ENCODE data around the gene TEX22. TPM values are rescaled to one million over a fixed set of nuclear protein-coding genes. Genes with fewer than 3 reads are reported as not detected.

Gene TEX22
- total RNA-seq, 1 donor from 2014 or later, result 0.60 TPM

DNA sequence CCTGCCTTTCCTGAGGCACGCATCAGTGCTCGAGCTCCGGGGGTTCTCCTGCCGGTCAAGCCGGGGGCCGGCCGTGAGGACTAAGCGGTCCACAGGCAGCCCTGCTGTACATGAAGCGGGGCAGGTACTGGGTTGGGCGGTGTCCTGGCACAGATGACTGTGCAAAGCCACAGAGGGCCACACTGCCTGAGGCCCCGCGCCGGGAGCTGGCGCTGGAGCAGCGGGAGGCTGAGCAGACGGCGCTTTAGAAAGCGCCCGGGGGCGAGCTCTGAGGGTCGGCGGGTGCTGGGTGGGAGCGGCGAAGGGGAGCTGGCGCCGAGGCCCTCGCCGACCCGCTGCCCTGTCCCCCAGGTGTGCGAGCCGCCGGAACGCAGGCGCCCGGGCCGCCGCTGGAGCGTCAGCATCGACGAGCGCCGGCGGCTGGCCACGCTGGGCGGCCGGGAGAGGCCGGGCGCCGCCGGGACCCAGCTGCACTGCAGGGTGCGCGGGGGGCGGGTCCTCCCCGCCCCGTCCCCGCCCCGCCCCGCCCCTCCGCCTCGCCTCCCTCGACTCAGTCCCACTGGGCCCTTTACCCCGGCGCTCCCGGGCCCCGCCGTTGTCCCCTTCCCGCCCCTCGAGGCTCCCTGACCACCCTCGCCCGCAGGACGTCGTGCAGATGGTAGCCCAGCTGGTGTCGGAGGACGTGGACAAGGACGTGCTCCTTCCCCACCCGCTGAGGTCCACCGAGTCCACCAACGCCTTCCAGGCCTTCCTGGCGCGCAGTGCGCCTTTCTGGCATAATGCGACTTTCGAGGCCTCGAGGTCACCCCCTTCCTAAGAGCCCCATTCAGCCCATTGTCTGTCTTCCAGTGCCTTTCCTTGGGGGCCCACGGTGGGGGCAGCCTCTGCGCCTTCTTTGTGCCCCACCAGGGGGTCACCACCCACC is 12.9 kb downstream of the TEX22 start:
- TF ChIP-seq CTCF (IDR thresholded peaks at IDR 0.05), result no peak
- Mint-ChIP-seq H3K9me3 (ENCODE audit: low read depth) (no peaks in the 10 kb centered on the region), H3K27ac (ENCODE audit: unreplicated experiment) (no peak overlapping the region), H3K4me1 (ENCODE audit: low read depth) (peaks cover 12% of the 10 kb centered on the region), H3K27me3 (ENCODE audit: low read depth) (no peaks in the 10 kb centered on the region), H3K4me3 (ENCODE audit: unreplicated experiment) (peak overlapping the region; percentile 56), H3K36me3 (ENCODE audit: low read depth) (no peaks in the 10 kb centered on the region)
- no peak for DNase-seq (ENCODE audit: low spot score)

GRCh38 chr14:105411985-105412770 is 13.8 kb downstream of the TEX22 start:
- Mint-ChIP-seq H3K36me3 (ENCODE audit: low read depth) (no peaks in the 10 kb centered on the region), H3K9me3 (ENCODE audit: low read depth) (no peaks in the 10 kb centered on the region), H3K4me3 (ENCODE audit: unreplicated experiment) (peak overlapping the region; percentile 52), H3K27ac (ENCODE audit: unreplicated experiment) (no peak overlapping the region), H3K4me1 (ENCODE audit: low read depth) (peaks cover 14% of the 10 kb centered on the region), H3K27me3 (ENCODE audit: low read depth) (no peaks in the 10 kb centered on the region)
- DNase-seq (ENCODE audit: low spot score), result no peak
- no peak for TF ChIP-seq CTCF (IDR thresholded peaks at IDR 0.05)

DNA sequence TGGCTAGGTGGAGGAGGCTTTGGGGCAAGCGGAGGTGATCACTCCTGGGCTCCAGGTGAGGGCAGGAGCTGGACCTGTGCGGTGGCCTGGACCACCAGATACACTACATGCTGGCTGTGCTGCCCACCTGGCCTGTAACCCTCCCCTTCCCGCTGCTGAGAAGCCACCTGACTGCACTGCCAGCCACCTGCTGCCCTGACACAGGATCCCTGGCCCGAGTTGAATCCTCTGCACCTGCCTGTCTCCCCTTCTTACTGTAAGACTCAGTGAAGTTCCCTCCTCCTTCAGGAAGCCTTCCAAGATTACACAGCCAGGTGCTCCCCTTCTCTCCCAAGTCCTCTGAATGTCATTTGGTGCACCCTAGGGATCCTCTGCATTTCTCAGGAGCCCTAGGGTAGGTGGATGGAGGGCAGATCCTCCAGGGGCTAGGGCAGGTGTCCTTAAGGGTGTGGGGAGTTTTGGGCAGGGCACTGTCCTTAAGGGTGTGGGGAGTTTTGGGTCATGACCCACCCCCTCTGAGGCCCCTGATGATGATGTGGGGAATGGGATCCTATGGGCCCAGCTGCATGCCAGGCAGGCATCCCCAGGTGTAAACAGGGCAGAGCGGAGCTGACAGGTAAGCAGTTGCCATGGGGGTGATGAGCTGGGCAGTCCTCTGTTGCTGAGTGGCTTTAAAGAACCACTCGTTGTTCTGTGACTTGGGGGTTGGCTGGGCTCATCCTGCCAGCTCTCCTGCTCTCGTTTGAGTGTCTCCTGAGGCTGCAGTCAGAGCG is 14.6 kb downstream of the TEX22 start:
- no peak for TF ChIP-seq CTCF (IDR thresholded peaks at IDR 0.05)
- Mint-ChIP-seq H3K9me3 (ENCODE audit: low read depth) (no peaks in the 10 kb centered on the region), H3K36me3 (ENCODE audit: low read depth) (no peaks in the 10 kb centered on the region), H3K4me3 (ENCODE audit: unreplicated experiment) (no peak overlapping the region), H3K4me1 (ENCODE audit: low read depth) (peaks cover 14% of the 10 kb centered on the region), H3K27ac (ENCODE audit: unreplicated experiment) (no peak overlapping the region), H3K27me3 (ENCODE audit: low read depth) (no peaks in the 10 kb centered on the region)
- DNase-seq (ENCODE audit: low spot score), result no peak

GRCh38 chr14:105413544-105413886 is 15.2 kb downstream of the TEX22 start:
- no peaks in the 10 kb centered on the region for H3K9me3 Mint-ChIP-seq (ENCODE audit: low read depth)
- peaks cover 16% of the 10 kb centered on the region for H3K4me1 Mint-ChIP-seq (ENCODE audit: low read depth)
- no peak overlapping the region for H3K4me3 Mint-ChIP-seq (ENCODE audit: unreplicated experiment)
- no peak for TF ChIP-seq CTCF (IDR thresholded peaks at IDR 0.05)
- no peaks in the 10 kb centered on the region for H3K27me3 Mint-ChIP-seq (ENCODE audit: low read depth)
- no peak overlapping the region for H3K27ac Mint-ChIP-seq (ENCODE audit: unreplicated experiment)
- no peaks in the 10 kb centered on the region for H3K36me3 Mint-ChIP-seq (ENCODE audit: low read depth)
- no peak for DNase-seq (ENCODE audit: low spot score)
